Vagina (tissue), 2 donors: ENCODE results near the gene ITGB3BP.
"Not testable (repeated sequence)": the region's sequence is repeated elsewhere in the genome, so short reads cannot be mapped to it uniquely, and the experiment has no call there.

Source experiments
- CTCF ChIP-seq, 3 experiments: fragments of 450-650 bp in 2 of 3; fragments of 200-600 bp in 1 of 3; sonication (generic) in 1 of 3; IDR thresholded peaks; one replicate each; pipeline ENCODE4 v1.5.1; 2017 to 2019; ENCODE audit warnings: antibody characterized with exemption in 3 of 3, mild to moderate bottlenecking in 2 of 3, moderate library complexity in 2 of 3
- POLR2A ChIP-seq, 2 donors: fragments of 450-650 bp; IDR thresholded peaks; one replicate each; pipeline ENCODE4 v1.6.1; 2017; ENCODE audit warnings: antibody characterized with exemption in 2 of 2, mild to moderate bottlenecking in 2 of 2, moderate library complexity in 2 of 2

GRCh38 chr1:63420746-63421145 is 102.3 kb downstream of the ITGB3BP start:
- TF ChIP-seq CTCF, POLR2A (IDR thresholded peaks at IDR 0.05): not testable (repeated sequence)
